ENCODE data around the gene SAMSN1.
"Not testable (repeated sequence)": the region's sequence is repeated elsewhere in the genome, so short reads cannot be mapped to it uniquely, and the experiment has no call there.

Gene SAMSN1

DNA sequence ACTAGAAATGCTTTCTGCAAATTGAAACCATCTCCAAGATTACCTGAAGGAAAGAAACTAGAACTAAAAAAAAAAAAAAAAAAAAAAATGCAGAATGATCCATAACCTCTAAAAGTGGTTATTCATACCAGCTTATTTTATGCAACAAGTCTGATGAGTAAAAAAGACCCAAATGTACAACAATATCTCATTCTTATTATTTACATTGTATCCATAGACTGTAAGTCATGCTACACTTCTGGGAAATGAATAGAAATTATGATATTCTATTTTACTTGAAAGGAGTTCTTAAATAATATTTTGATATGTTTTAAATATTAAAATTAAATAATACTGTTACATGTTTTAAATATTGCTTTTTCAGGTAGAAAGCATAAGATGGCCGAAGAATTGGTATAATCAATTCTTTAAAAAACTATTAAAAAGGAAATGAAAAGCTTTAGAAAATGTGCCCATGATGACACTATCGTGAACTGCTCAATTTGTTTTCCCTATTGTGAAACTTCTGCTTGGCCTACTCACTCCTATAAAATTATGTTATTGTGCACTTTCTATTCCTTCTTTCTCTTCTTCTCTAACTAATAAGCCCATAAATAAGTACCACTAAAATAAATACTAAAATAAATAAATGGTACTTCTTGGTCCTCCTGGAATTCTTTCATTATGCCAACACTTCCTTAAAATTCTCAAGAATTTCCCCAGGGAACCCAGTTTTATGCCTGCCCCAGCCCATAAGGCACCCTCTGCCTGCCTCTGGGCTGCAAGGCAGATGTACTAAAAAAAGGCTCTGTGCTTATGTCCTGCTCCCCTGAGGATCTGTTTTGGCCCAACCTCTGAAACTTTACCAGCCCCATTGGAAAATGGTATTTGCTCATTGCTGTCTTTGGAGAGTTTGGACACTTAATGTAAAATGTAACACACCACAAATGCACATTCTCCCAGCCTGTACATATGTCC lies 18.1 kb downstream of the SAMSN1 start:
- no peak for DNase-seq

DNA sequence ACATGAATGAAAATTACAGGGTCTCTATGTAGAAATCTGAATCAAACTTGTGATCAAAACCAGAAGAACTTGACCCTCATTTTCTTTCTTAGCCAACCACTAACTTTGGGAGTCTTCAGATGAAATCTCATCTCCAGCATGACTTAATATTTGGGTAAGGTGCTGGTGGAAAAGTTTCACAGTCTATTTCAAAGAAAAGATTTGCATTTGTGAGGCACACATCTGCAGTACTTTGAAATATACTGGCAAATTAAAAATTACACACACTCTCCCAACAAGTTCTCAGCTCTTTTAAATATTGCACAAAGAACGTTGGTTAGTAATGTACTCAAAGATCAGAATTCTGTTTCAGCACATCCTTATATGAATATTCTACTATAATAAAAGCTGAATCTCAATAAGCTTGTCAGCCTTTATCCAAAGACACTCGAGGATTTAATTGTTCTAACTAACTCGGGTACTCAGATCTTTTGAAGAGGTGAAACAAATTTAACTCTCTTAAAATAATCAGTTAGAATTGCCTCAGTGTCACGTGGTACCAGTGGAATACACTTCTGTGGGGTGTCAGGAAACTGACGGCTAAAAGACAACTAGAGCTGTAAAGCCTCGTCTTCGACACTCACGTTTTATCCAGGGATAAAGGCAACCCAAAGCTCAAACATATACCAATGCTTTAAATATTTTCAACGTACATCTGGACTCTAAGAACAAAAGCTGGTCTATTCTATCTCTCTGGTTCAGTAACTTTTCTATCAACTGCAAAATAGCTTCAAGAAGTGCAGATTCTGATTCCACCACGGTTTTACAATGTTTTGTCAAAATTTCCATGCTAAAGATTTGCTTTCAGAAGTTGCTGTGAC lies 19.0 kb downstream of the SAMSN1 start:
- no peak for DNase-seq

DNA sequence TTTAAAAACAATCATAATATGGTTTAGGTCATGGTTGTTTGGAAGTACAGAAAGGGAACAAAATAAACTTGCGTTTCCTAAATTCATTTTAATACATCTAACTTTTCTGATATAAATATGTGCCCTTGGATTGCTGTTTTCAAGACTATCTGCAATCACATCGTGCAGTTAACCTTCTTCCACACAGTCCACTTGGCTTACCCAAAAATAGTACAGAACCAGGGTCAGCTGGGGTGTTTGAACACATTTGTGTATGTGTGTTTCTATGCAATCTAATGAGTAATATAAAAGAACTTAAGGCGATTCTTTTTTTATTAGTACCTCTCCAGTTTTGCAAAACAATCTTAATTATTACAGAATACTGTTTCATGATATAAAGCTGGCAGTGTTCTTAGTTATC lies 19.9 kb downstream of the SAMSN1 start:
- DNase-seq, result no peak

DNA sequence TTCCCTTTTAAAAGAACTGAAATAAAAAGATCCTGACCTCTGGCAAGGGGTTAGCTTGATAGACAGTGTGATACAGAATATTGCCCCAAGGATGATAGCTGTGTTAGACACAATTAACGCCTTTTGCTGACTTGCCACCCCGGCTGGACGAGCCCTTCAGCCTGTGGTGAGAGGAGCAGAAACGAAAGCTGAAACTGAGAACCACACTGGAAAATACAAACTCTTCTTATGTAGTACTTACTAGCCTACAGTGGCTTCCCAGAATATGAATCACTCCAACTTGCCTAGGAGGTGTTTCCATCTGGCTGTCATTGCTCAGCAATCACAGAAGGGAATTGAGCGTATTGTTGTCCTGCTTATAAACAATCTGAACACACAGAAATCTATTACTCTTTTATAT lies 22.9 kb downstream of the SAMSN1 start:
- no peak for DNase-seq

DNA sequence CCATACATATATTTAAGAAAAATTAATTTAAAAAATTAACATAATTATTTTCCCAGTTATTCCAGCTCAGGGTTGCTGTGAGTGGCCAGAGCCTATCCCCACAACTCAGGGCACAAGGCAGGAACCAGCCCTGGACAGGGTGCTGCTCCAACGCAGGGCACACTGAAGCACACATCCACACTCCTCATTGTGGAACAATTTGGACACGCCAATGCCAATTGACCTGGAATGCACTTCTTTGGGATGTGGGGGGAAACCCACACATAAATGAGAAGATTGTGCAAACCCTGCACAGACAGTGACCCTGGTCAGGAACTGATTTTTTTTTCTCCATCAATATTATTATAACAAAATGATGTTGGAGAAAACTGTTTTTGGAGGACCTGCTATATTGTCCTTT lies 23.4 kb downstream of the SAMSN1 start:
- no peak for DNase-seq

DNA sequence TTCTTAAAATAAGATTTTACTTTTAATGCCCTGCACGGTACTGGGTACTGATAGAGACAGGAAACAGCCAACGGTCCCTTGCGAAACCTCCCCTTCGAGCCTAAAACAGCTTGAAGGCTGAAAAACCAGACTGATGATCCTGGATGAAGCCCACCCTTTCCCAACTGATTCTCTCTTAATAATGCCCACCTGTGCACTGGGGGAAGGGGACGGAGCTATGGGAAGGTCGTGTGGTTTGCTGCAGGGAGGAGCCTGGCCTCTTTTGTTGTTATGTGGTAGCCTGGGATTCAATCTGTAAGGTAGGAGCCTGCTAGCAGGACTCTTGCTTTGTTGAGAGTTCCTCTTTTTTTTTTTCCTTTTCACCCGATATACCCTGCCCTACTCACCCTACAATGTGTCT lies 25.6 kb downstream of the SAMSN1 start:
- DNase-seq, result no peak

DNA sequence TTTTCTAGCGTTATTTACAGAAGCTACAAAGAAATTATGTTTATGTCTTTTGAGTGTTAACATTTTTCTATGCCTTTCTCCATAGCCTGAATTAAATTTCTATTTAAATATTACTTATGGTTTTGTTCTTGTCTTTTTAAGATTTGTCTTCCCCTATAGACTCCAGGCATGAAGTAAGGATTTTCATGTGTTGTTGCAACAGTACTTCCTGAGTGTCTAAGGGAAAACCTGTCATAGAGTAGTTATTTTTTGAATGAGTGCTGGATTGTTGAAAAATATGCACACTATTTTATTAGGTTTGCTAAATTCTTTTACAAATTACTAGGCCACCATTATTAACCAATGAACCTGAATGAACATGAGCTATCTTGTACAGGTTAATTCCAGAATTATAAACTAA lies 27.1 kb downstream of the SAMSN1 start:
- no peak for DNase-seq

DNA sequence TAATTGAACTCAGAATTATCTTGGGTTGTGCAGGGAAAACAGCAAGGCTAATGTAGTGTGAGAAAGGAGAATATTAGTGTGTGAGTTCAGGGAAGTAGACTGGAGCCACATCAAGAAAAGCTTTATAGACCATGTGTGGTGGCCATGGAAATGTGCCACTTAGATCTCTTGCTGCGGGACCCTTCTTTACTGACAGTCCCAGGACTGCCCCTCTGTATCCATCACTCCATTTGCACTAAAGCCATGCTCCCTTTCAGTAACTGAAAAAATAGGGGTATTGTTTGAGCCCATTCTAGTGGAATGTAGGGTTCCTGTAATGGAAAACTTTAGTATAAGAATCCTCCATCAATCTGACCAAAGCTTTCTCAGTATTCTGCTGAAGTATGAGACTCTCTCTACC lies 32.3 kb downstream of the SAMSN1 start:
- no peak for DNase-seq

DNA sequence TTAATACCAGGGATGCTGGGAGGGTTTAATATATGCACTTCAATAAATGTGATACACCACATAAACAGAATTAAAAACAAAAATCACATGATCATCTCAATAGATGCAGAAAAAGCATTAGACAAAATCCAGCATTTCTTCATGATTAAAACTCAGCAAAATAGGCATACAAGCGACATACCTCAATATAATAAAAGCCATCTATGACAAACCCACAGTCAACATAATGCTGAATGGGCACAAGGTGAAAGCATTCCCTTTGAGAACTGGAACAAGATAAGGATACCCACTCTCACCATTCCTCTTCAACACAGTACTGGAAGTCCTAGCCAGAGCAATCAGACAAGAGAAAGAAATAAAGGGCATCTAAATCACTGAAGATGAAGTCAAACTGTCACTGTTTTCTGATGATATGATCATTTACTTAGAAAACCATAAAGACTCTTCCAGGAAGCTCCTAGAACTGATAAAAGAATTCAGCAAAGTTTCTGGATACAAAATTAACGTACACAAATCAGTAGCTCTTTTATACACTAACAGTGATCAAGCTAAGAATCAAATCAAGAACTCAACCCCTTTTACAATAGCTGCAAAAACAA lies 39.2 kb downstream of the SAMSN1 start:
- not testable (repeated sequence) for DNase-seq

DNA sequence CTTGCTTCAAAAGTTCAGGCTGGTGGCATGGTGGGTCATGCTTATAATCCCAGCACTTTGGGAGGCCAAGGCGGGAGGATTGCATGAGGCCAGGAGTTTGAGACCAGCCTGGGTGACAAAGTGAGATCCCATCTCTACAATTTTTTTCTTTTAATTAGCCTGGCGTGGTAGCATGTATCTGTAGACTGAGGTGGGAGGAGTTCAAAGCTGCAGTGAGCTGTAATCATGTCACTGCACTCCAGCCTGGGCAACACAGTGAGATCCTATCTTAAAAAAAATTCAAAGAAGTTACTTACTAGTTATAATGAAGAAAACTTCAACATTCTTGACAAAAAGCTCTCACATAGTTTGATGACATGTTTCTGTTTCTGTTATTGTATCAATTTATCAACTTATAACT lies 45.2 kb downstream of the SAMSN1 start:
- no peak for DNase-seq

DNA sequence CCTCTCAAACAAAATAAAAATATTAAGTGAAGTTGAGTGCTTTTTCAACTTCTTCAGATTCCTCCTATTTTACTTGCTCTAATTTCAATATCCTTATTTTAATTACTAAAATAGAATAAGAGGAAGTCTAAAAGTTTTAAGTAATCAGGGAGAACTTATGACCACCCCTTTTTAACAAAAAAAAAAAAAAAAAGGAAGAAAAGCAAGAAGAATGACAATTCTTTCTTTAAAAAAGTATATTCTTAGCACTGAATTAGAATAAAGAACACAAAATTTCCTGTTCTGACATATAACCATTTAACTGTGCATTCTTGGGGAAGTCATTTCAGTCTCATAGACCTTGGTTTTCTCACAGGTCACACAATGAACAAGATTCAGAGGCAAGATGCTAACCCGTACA lies 46.8 kb downstream of the SAMSN1 start:
- no peak for DNase-seq

DNA sequence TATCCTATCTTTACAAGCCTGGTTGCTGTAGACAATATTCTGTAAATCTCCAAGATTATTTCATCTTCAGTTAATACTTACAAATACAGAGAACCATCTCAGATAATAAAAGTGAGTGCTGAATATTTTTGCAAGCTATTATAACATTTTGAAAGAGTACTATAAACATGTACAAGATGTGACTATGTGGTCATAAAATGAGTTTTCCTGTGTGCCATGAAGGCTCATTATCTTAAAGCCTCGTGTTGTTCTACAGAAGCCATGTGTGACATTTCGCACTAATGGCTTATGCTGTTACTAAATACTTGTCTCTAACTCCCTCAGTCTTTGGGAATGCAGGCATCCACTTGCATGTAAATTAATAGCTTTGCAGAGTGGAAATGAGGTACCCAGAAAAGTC lies 48.3 kb downstream of the SAMSN1 start:
- no peak for DNase-seq

DNA sequence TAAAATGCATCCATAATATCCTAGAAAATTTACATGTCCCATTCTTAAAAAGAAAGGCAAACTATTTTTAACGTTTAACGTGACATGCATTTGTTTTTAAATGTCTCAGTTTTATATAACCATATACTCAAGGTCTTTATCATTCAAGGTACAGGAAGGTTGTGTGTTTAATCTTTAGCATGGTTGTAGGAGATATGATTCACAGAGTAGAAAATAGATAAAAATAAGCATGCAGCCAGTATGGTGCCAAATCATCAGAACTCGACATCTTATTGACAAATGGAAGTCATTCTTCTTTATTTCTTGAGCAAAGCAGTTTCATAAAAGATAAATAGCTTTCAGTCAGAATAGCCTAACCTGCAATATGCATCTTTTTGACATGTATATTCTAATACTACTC lies 51.0 kb downstream of the SAMSN1 start:
- DNase-seq, result no peak

DNA sequence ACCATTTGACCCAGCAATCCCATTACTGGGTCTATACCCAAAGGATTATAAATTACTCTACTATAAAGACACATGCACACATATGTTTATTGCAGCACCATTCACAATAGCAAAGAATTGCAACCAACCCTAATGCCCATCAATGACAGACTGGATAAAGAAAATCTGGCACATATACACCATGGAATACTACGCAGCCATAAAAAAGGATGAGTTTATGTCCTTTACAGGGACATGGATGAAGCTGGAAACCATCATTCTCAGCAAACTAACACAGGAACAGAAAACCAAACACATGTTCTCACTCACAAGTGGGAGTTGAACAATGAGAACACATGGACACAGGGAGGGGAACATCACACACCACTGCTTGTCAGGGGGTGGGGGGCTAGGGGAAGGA lies 51.9 kb downstream of the SAMSN1 start:
- DNase-seq, result not testable (repeated sequence)

DNA sequence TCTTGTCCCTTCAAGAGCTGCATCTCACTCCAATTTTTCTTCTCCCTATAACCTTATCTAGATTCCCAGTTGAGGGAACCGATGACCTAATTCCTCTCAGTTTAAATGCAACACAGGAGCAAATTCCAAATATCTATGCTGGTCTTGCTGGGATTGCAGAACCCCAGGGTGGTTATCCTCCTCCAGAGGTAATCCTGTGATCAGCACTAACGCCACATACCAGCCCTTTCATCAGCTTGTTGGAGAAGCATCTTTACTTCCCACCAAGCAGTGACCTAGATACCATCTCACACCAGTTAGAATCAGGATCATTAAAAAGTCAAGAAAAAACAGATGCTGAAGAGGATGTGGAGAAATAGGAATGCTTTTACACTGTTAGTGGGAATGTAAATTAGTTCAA lies 52.4 kb downstream of the SAMSN1 start:
- DNase-seq, result no peak

DNA sequence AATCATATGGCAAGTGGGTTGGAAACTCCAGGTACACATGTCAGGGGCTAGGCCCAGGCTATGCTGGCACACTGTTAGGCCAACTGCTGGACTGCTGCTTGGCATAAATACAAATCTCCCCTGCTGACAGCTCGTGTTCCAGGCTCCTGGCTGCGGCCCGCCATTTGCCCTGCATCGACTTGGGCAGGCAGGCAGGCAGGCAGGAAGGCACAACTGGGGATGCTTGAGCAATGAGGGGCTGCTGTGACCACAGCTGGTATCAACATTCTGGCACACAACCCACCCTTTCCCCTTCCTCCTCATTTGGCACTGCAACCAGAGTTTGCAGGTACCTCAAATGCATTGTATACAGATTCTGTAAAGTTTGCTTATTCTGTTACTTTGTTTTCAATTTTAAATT lies 53.2 kb downstream of the SAMSN1 start:
- no peak for DNase-seq

DNA sequence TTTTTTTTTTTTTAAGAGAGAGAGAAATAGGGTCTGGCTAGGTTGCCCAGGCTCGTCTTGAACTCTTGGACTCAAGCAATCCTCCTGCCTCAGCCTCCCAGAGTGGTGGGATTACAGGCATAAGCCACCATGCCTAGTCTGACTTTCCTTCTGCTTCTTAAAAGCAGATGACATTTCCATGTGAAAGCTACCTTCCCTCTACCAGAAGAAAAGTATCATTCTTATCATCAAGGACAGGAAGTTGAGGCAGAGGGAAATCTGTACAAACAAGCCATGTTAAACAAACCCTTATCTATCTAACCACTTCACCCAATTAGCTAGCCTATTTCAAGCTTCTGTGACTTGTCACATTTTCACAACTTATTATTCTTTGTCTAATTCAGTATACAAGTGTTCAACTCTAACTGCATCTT lies 54.8 kb downstream of the SAMSN1 start:
- DNase-seq, result no peak

DNA sequence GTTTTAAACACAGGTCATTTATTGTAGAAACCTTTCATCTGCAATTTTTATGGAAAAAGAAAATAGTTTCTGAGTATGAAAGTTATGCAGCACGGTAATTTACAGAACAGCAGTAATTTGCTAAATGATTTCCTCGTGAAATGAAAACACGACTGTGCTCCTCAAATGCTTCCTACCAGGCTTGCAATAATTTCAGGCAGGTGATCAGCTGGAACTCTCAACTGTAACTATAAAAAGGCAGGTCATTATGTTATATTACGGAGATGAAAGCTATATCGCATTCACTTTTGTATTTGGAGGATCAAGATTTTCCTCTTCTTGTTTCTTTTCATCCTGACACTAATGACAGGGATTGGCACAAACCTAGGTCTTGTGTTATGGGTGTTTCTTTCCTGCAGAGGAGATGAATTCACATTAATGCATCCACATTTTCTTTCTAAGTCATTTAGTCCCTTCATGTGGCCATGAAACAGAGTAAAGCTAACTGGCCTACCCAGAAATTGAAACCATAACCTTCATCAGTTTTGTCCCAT lies 57.4 kb downstream of the SAMSN1 start:
- DNase-seq, result no peak

DNA sequence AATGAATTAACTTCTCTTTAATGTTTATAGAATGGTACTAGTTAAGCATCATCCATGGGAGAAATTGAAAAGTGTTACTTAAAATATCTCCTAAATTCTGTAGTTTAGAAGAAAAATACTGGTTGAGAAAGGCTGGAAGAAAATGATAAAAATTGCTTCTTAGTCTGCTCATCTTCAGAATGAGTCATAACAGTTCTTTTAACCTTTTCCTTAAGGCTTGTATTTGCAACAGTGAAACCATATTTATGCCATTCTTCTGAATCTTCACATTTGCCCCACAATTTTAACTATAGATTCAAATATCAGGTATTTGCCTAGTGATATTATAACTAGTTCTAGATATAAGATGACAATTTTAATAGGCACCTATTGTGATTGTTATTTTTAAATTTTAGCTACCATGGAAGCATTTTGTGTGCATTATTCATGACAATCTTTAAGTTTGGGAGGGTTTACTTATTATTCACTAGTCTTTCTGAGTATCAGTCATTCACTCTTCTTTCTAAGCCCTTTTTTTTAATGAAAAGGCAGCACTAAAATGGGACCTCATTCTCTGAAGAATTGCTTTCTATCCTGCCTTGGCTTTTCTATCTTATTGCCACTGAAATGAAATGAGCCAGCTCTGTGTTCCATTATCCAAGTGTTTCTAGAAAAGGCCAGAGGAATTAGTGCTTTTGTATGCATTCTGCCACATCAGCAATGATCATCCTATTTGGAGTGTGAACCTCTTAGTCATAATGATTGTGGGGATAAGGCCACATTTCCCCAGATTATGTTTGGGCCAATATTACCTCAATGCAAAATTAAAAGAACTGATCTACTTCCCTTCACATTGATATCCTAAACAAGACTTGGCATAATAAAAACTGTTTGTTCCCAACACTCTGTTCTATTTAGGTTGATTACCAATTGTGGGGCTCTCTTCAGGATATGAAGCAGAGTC lies 58.4 kb downstream of the SAMSN1 start:
- DNase-seq, result no peak

DNA sequence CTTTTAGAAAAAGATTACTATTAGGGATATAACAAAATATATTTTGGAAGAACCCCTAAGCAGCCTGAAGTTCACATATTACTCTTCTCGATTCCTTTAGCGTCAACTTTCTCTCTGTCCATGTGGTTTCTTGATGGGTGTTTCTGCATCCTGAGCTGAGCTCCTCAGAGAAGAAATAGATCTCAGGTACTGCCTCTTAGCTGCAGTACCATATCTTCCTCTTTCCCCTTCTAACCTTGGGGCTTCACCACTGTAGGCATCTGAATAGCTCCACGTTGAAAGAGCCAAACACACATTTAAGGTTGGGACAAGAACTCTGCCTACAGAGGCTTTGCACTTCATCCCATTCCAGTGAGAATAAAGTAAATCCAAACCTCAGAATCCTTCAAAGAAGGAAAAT lies 59.2 kb downstream of the SAMSN1 start:
- DNase-seq, result no peak

DNA sequence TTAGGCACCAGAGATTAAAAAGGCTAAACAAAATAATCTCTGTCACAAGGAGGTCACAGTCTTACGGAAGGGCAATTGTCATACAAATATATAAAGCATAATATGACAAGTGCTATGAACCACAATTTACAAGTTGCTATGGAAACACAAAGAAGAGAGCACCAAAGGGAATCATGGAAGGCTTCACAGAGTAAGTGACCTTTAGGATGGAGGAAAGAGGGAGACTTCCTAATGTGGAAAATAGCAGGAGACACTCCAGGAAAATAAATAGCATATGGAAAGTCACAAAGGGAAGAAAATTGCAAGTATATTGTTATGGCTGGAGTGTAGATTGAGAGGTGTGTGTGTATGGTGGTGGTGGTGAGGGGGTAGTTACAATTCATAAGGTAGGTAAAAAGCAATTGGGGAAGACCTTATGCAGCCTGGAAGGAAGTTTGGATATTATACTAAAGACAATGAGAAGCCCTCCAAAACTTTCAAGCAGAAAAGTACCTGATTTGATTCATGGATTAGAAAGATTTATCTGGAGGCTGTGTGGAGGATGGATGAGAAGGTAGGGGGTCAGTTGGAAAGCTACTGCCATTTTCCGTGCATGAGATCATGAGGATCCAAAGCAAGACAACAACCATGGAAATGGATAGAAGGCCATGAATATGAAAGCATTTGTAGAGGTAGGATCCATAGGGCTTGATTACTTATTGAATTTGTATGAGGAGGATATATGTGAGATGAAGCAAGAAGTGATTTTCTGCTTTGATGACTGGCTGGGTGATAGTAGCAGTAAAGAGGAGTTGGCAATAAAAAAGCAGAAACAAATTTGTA lies 61.7 kb downstream of the SAMSN1 start:
- DNase-seq, result no peak
